Neuronal stem cell (in vitro differentiated cells): ENCODE results near the gene PRSS48.
A peak's percentile ranks its signal among the peaks of the same experiment; 100 is the strongest.
"Not testable (repeated sequence)": the region's sequence is repeated elsewhere in the genome, so short reads cannot be mapped to it uniquely, and the experiment has no call there.

Experiments
- DNase-seq: peaks from one replicate; pipeline ENCODE4 v3.0.0-alpha.2; 2013; ENCODE audit warnings: low spot score
- H2AFZ ChIP-seq: one replicate; pipeline ENCODE4 v1.6.1; 2013; ENCODE audit warnings: mild to moderate bottlenecking, low read length, inconsistent platforms
- H2AK5ac ChIP-seq: 2 replicates; pipeline ENCODE4 v1.6.1; 2013; ENCODE audit warnings: low read depth, mild to moderate bottlenecking, inconsistent platforms, low read length, moderate library complexity, mixed read lengths
- H2BK120ac ChIP-seq: 2 replicates; pipeline ENCODE4 v1.6.1; 2013; ENCODE audit warnings: low read depth, mild to moderate bottlenecking, inconsistent platforms, low read length, moderate library complexity, mixed read lengths
- H2BK12ac ChIP-seq: one replicate; pipeline ENCODE4 v1.6.1; 2013; ENCODE audit warnings: low read length, inconsistent platforms
- H2BK15ac ChIP-seq: 2 replicates; pipeline ENCODE4 v1.6.1; 2013; ENCODE audit warnings: mild to moderate bottlenecking, low read length, inconsistent platforms, mixed read lengths
- H2BK5ac ChIP-seq: one replicate; pipeline ENCODE4 v1.6.1; 2013; ENCODE audit warnings: inconsistent platforms, mild to moderate bottlenecking, low read length, moderate library complexity
- H3K14ac ChIP-seq: one replicate; pipeline ENCODE4 v1.6.1; 2013; ENCODE audit warnings: low read length, inconsistent platforms
- H3K18ac ChIP-seq: 2 replicates; pipeline ENCODE4 v1.6.1; 2013; ENCODE audit warnings: low read length, inconsistent platforms
- H3K23ac ChIP-seq: 2 replicates; pipeline ENCODE4 v1.6.1; 2013; ENCODE audit warnings: low read depth, mild to moderate bottlenecking, mixed read lengths, low read length, inconsistent platforms; ENCODE audit not compliant: poor library complexity
- H3K27ac ChIP-seq: replicated peaks from 3 replicates; pipeline ENCODE4 v1.5.1; 2013; ENCODE audit warnings: low read length, inconsistent platforms
- H3K27me3 ChIP-seq, 3 experiments: 2 replicates each; pipeline ENCODE4 v1.6.1; 2013; ENCODE audit warnings: low read length in 3 of 3, mild to moderate bottlenecking in 2 of 3, inconsistent platforms in 1 of 3, low read depth in 1 of 3, mixed read lengths in 1 of 3, moderate library complexity in 1 of 3; ENCODE audit not compliant: control insufficient read depth in 3 of 3, insufficient read depth in 3 of 3
- H3K36me3 ChIP-seq, 2 donors: replicated peaks in 1 of 2; 2 replicates each; pipeline ENCODE4 v1.6.1; 2013; ENCODE audit warnings: low read length in 2 of 2; ENCODE audit not compliant: control insufficient read depth in 2 of 2, insufficient read depth in 2 of 2
- H3K4ac ChIP-seq: 2 replicates; pipeline ENCODE4 v1.6.1; 2013; ENCODE audit warnings: inconsistent platforms, mild to moderate bottlenecking, low read length, moderate library complexity
- H3K4me1 ChIP-seq, 2 donors: 1 replicate in 1 of 2; 2 replicates in 1 of 2; pipeline ENCODE4 v1.6.1; 2013; ENCODE audit warnings: low read length in 2 of 2, low read depth in 1 of 2; ENCODE audit not compliant: control insufficient read depth in 2 of 2, insufficient read depth in 1 of 2
- H3K4me2 ChIP-seq: one replicate; pipeline ENCODE4 v1.6.1; 2013; ENCODE audit warnings: mild to moderate bottlenecking, low read length, inconsistent platforms; ENCODE audit not compliant: insufficient read depth, poor library complexity, severe bottlenecking
- H3K4me3 ChIP-seq, 2 donors: 2 replicates each; pipeline ENCODE4 v1.5.1; 2013; ENCODE audit warnings: low read length in 2 of 2, mild to moderate bottlenecking in 2 of 2, inconsistent platforms in 1 of 2, moderate library complexity in 1 of 2
- H3K79me1 ChIP-seq: one replicate; pipeline ENCODE4 v1.6.1; 2013; ENCODE audit warnings: low read depth, mild to moderate bottlenecking, inconsistent platforms, low read length, moderate library complexity
- H3K9ac ChIP-seq: one replicate; pipeline ENCODE4 v1.6.1; 2013; ENCODE audit warnings: mild to moderate bottlenecking, low read depth, low read length, inconsistent platforms; ENCODE audit not compliant: poor library complexity
- H3K9me3 ChIP-seq, 2 donors: replicated peaks in 1 of 2; 2 replicates each; pipeline versions ENCODE3 to v1.6.1; 2013; ENCODE audit warnings: low read length in 2 of 2, mild to moderate bottlenecking in 2 of 2, inconsistent platforms in 1 of 2, low read depth in 1 of 2, mixed read lengths in 1 of 2, moderate library complexity in 1 of 2; ENCODE audit not compliant: control insufficient read depth in 2 of 2, insufficient read depth in 1 of 2
- H4K8ac ChIP-seq: one replicate; pipeline ENCODE4 v1.6.1; 2013; ENCODE audit warnings: low read depth, mild to moderate bottlenecking, inconsistent platforms, low read length, moderate library complexity
- H4K91ac ChIP-seq: one replicate; pipeline ENCODE4 v1.6.1; 2013; ENCODE audit warnings: low read length, low read depth, mild to moderate bottlenecking, inconsistent platforms; ENCODE audit not compliant: poor library complexity
- WGBS, 2 donors: extraction: QIAGEN DNeasy Blood & Tissue Kit; methylation state at CpG; one replicate each; pipeline ENCODE4 v1.1.7; 2013; ENCODE audit warnings: missing lambda C conversion rate in 2 of 2, mixed read lengths in 1 of 2; ENCODE audit not compliant: insufficient read length in 2 of 2, insufficient replicate concordance in 1 of 2; ENCODE audit errors: extremely low coverage in 2 of 2; 5-methylcytosine and 5-hydroxymethylcytosine counted together

Gene PRSS48

DNA sequence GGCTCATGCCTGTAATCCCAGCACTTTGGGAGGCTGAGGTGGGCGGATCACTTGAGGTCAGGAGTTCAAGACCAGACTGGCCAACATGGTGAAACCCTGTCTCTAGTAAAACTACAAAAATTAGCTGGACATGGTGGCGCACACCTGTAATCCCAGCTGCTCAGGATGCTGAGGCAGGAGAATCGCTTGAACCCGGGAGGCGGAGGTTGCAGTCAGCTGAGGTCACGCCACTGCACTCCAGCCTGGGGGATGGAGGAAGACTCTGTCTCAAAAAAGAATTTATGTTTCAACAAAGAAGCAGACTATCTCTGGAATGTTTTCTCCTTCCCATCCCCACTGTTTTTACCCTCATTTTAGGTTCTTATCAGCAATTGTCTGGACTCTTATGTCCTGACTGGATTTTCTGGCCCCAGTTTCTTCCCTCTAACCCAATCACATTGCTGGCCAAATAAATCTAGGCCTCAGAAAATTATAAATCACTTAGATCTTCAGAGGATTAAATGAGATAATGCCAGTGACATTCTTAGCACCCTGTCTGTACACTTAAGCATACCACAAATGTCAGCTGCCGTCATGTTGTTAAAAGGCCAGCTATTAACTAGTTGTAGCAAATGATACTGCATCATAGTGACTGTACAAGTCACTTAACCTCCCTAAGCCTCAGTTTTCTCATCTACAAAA, 44.9 kb upstream of the PRSS48 start:
- H3K18ac ChIP-seq, result no peak overlapping the region
- no peak overlapping the region for H3K27ac ChIP-seq
- no peak overlapping the region for H2BK120ac ChIP-seq
- H2BK15ac ChIP-seq, result no peak overlapping the region
- DNase-seq, result no peak
- no peak overlapping the region for H4K91ac ChIP-seq
- no peak overlapping the region for H3K4me3 ChIP-seq
- H3K9ac ChIP-seq, result no peak overlapping the region
- H3K79me1 ChIP-seq, result no peaks in the 10 kb centered on the region
- H3K4ac ChIP-seq, result no peak overlapping the region
- no peak overlapping the region for H3K14ac ChIP-seq
- H4K8ac ChIP-seq, result no peak overlapping the region
- H2AK5ac ChIP-seq, result no peak overlapping the region
- H2AFZ ChIP-seq, result no peak overlapping the region
- no CpG with 5 or more reads among the region's 7 CpGs for WGBS, 2 donors
- H3K4me1 ChIP-seq, result peaks cover 0 to 2% of the 10 kb centered on the region in 2 donors
- H2BK5ac ChIP-seq, result no peak overlapping the region
- H2BK12ac ChIP-seq, result no peak overlapping the region
- H3K36me3 ChIP-seq, result peaks cover 0 to 7% of the 10 kb centered on the region in 2 donors
- H3K9me3 ChIP-seq, result peaks cover 0 to 3% of the 10 kb centered on the region in 2 donors
- H3K23ac ChIP-seq, result no peak overlapping the region
- no peak overlapping the region for H3K4me2 ChIP-seq
- H3K27me3 ChIP-seq, result no peaks in the 10 kb centered on the region

- H3K9ac ChIP-seq, result no peak overlapping the region
- H3K4me3 ChIP-seq, result no peak overlapping the region
- no peak overlapping the region for H2AK5ac ChIP-seq
- no CpG with 5 or more reads among the region's 5 CpGs for WGBS, 2 donors
- no peak overlapping the region for H2BK15ac ChIP-seq
- no peak overlapping the region for H2BK120ac ChIP-seq
- no peak overlapping the region for H3K14ac ChIP-seq
- H3K79me1 ChIP-seq, result no peaks in the 10 kb centered on the region
- no peak overlapping the region for H2BK12ac ChIP-seq
- no peak overlapping the region for H2BK5ac ChIP-seq
- no peak overlapping the region for H4K8ac ChIP-seq
- peaks cover 0 to 8% of the 10 kb centered on the region in 2 donors for H3K9me3 ChIP-seq
- no peaks in the 10 kb centered on the region for H3K4me1 ChIP-seq
- H3K27ac ChIP-seq, result no peak overlapping the region
- no peak overlapping the region for H3K4me2 ChIP-seq
- H3K23ac ChIP-seq, result no peak overlapping the region
- peaks cover 0 to 15% of the 10 kb centered on the region in 2 donors for H3K36me3 ChIP-seq
- H2AFZ ChIP-seq, result no peak overlapping the region
- H4K91ac ChIP-seq, result no peak overlapping the region
- no peak for DNase-seq
- no peak overlapping the region for H3K4ac ChIP-seq
- H3K18ac ChIP-seq, result no peak overlapping the region
- no peaks in the 10 kb centered on the region for H3K27me3 ChIP-seq
These were observed 43.4 kb upstream of the PRSS48 start for GRCh38 chr4:151233600-151233999.

DNA sequence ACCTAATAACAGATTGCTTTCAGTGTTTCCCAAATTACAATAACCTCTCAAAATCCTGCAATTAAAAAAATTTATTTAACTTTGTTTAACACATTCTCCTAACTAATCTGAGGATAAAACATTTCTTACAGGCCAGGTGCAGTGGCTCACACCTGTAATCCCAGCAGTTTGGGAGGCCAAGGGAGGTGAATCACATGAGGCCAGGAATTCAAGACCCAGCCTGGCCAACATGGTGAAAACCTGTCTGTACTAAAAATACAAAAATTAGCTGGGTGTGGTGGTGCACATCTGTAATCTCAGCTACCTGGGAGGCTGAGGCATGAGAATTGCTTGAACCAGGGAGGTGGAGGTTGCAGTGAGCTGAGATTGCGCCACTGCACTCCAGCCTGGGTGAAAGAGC, 41.6 kb upstream of the PRSS48 start:
- H2BK15ac ChIP-seq, H3K27me3 ChIP-seq, H3K23ac ChIP-seq, H3K79me1 ChIP-seq, H2BK12ac ChIP-seq, H2BK120ac ChIP-seq, H3K4me2 ChIP-seq, H4K8ac ChIP-seq, H2BK5ac ChIP-seq, H3K4me3 ChIP-seq, H3K9ac ChIP-seq, H3K18ac ChIP-seq, H3K9me3 ChIP-seq, H3K14ac ChIP-seq, H4K91ac ChIP-seq, DNase-seq, H3K4me1 ChIP-seq, H3K4ac ChIP-seq, H2AFZ ChIP-seq, H2AK5ac ChIP-seq, H3K27ac ChIP-seq: not testable (repeated sequence)
- peaks cover 0 to 13% of the 10 kb centered on the region in 2 donors for H3K36me3 ChIP-seq
- no CpG with 5 or more reads among the region's 1 CpG for WGBS, 2 donors

- H3K79me1 ChIP-seq, result peaks cover 1% of the 10 kb centered on the region
- peaks cover 0 to 8% of the 10 kb centered on the region in 2 donors for H3K9me3 ChIP-seq
- H3K27ac ChIP-seq, result no peak overlapping the region
- peak overlapping the region; percentile 7 for H3K18ac ChIP-seq
- H3K14ac ChIP-seq, result no peak overlapping the region
- H2AK5ac ChIP-seq, result no peak overlapping the region
- H2BK120ac ChIP-seq, result no peak overlapping the region
- DNase-seq, result no peak
- H3K36me3 ChIP-seq, result peaks cover 0 to 13% of the 10 kb centered on the region in 2 donors
- no peak overlapping the region for H4K91ac ChIP-seq
- no peak overlapping the region for H3K9ac ChIP-seq
- H3K4ac ChIP-seq, result no peak overlapping the region
- no peak overlapping the region for H2BK5ac ChIP-seq
- no peaks in the 10 kb centered on the region for H3K4me1 ChIP-seq
- H3K23ac ChIP-seq, result no peak overlapping the region
- no peak overlapping the region for H3K4me3 ChIP-seq
- no peak overlapping the region for H2AFZ ChIP-seq
- no peak overlapping the region for H2BK15ac ChIP-seq
- H3K4me2 ChIP-seq, result no peak overlapping the region
- WGBS, 2 donors, result no CpG with 5 or more reads among the region's 27 CpGs
- no peak overlapping the region for H4K8ac ChIP-seq
- H2BK12ac ChIP-seq, result no peak overlapping the region
- no peaks in the 10 kb centered on the region for H3K27me3 ChIP-seq
These were observed 40.9 kb upstream of the PRSS48 start for GRCh38 chr4:151236036-151236435.
